OCI-LY1 (cell line): ENCODE data around the gene PDSS1.
"Not testable (repeated sequence)": the region's sequence is repeated elsewhere in the genome, so short reads cannot be mapped to it uniquely, and the experiment has no call there.

Source experiments
- EZH2 ChIP-seq: fragments of 200-600 bp; sonication (generic), shearing (Covaris generic); IDR thresholded peaks from 2 replicates; pipeline ENCODE4 v1.8.0; 2017; ENCODE audit warnings: borderline replicate concordance, mixed run types, mild to moderate bottlenecking, antibody characterized with exemption, low read length, moderate library complexity, mixed read lengths
- TF ChIP-seq, protein P1 (sequence below): fragments of 200-600 bp; sonication (generic), shearing (Covaris generic); IDR thresholded peaks from 2 replicates; pipeline ENCODE4 v1.5.1; 2017; ENCODE audit warnings: mild to moderate bottlenecking, antibody characterized with exemption, low read length, moderate library complexity, mixed read lengths

DNA sequence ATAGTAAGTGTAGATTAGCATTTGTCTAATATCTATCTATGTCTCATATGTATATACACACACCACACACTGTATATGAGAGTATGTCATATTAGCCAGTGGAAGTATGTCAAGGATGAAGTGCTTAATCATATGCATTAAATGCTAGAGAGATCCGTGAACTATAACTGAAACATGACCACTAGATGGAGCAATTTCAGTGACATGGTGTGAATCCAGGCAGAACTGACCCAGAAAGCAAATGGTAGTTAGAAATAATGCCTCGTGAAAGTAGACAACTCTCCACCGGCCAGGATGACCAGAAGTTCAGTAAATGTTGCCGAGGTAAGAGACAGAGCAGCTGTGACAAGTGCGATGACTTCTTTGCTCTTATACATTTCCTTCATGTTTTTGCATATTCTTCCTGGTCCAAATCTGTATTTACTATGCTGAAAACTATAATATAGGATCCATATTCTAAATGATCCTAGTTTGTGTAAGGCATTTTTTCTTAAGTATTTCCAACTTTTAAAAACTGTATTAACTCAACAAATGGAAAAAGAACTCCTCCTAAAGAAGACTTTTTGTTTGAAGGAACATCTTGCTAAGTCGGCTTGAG, 12.7 kb upstream of the PDSS1 start:
- TF ChIP-seq, protein P1, sequence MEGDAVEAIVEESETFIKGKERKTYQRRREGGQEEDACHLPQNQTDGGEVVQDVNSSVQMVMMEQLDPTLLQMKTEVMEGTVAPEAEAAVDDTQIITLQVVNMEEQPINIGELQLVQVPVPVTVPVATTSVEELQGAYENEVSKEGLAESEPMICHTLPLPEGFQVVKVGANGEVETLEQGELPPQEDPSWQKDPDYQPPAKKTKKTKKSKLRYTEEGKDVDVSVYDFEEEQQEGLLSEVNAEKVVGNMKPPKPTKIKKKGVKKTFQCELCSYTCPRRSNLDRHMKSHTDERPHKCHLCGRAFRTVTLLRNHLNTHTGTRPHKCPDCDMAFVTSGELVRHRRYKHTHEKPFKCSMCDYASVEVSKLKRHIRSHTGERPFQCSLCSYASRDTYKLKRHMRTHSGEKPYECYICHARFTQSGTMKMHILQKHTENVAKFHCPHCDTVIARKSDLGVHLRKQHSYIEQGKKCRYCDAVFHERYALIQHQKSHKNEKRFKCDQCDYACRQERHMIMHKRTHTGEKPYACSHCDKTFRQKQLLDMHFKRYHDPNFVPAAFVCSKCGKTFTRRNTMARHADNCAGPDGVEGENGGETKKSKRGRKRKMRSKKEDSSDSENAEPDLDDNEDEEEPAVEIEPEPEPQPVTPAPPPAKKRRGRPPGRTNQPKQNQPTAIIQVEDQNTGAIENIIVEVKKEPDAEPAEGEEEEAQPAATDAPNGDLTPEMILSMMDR, result peak; percentile 57
- TF ChIP-seq EZH2, result not testable (repeated sequence)
